Activated CD4-positive, alpha-beta T cell treated with anti-CD3 and anti-CD28 coated beads for 1 hour (primary cell): ENCODE data around the gene IFITM1.
A peak's percentile ranks its signal among the peaks of the same experiment; 100 is the strongest.
"Not testable (repeated sequence)": the region's sequence is repeated elsewhere in the genome, so short reads cannot be mapped to it uniquely, and the experiment has no call there.

Experiments
- DNase-seq: peaks from one replicate; pipeline ENCODE4 v3.0.0-alpha.2; 2020

Gene IFITM1

DNA sequence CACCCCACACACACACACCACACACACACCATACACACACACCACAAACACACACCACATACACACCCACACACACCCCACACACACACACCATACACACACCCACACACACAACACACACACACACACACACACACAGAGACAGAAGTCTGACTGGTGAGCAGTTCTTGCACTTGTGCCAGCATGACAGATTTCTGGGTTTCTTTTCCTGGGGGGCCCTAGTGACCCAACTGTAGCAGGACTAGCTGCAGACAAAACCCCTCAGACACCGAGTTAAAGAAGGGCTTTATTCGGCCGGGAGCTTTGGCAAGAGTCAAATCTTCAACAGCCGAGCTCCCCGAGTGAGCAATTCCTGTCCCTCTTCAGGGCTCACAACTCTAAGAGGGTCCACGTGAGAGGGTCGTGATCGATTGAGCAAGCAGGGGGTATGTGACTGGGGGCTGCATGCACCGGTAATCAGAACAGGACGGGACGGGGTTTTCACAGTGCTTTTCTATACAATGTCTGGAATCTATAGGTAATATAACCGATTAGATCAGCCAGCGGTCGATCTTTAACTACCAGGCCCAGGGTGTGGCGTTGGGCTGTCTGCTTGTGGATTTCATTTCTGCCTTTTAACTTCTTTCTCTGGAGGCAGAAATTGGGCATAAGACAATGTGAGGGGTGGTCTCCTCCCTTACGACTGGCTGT is 36.3 kb downstream of the IFITM1 start:
- not testable (repeated sequence) for DNase-seq

DNA sequence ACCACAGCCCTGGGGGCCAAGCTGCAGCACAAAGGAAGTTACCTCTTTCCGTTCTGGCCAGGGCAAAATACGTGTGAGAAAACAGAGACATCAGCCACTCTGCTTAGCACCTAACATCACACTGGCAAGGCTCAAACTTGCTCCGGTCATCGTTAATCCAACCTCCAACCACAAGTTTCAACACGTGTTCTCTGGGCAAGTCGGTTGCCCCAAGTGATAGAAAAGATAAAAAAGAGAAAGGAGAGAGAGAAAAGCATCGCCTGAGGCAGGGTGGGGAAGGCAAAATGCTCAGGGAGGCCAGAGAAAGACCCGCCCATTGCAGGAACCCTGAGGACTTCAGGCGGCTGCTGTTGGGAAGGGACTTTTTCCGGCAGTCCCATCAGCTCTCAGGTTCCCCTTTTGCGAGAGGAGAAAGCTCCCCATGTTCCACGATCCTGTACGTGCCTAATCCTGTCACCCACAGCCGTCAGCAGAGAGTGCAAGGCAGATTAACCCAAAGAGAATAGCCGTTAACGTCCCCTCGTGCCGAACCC is 36.9 kb downstream of the IFITM1 start:
- no peak for DNase-seq

DNA sequence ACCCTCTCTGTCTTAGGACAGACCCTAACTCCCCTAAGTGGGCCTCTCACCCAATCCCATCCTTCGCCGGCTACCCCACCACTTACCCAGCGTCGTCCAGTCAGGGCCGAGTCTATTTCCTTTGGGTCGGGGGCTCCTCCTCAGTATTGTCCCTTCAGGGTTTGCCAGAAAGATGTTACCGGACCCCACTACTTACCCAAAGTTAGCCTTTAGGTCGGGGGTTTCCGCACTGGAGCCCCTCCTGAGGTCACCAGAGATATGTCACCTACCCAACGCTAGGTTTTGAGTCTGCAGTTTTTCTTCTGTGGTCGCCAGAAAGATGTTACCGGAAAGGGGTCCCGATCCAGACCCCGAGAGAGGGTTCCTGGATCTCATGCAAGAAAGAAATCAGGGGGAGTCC is 37.6 kb downstream of the IFITM1 start:
- DNase-seq = no peak

DNA sequence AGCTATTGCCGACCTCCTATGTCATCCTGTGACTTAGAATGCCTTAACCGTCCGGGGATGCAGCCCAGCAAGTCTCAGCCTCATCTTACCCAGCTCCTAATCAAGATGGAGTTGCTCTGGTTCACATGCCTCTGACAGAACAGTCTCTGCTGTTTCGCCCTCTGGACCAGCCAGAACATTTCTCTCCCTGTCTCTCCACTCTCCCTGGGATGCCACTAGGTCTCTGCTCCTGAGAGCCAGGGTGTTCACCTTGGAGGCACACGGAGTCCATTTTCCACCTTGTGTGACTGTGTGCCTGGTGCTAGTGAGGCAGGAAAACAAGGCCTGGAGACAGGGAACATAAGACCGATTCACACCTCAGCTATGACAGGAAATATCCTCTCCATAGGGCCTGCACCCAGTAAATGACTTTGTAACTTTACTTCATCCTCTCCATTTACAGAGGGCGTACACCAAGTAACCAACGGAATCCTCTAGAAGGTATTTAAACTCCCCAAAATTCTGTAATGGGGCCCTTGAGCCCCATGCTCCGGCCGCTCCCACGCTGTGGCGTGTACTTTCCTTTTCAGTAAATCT is 38.7 kb downstream of the IFITM1 start:
- DNase-seq = no peak

DNA sequence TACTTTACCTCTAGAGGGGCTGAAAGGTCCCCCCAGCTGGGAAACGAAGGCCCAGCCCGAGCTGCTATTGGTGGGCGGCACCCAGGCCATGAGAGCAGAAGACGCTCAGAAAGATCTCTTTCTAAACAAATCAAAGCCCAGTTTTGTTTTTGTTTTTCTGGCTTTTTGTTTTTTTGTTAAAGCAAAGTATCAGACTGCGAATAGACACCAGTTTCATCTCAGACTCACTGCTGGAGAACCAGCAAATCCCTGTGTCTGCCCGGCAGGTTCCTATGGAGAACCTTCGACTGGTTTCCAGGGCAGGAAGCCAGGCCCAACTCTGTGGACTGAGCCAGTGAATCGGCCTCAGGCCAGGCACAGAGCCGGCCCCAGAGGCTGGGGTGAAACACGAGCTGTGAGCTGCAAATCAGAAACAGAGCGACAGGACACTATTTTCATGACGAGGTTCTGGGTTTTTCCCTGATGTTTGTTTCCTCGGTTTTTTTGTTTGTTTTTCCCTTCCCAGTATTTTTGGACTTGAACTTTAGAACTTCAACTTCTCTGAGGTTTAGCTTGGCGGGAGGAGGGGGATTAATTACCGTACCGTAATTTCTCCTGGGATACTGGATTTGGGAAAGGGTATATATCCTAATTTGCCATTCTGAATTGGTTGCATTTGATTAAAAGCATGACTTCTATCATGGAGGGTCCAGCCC is 39.5 kb downstream of the IFITM1 start:
- DNase-seq = no peak

DNA sequence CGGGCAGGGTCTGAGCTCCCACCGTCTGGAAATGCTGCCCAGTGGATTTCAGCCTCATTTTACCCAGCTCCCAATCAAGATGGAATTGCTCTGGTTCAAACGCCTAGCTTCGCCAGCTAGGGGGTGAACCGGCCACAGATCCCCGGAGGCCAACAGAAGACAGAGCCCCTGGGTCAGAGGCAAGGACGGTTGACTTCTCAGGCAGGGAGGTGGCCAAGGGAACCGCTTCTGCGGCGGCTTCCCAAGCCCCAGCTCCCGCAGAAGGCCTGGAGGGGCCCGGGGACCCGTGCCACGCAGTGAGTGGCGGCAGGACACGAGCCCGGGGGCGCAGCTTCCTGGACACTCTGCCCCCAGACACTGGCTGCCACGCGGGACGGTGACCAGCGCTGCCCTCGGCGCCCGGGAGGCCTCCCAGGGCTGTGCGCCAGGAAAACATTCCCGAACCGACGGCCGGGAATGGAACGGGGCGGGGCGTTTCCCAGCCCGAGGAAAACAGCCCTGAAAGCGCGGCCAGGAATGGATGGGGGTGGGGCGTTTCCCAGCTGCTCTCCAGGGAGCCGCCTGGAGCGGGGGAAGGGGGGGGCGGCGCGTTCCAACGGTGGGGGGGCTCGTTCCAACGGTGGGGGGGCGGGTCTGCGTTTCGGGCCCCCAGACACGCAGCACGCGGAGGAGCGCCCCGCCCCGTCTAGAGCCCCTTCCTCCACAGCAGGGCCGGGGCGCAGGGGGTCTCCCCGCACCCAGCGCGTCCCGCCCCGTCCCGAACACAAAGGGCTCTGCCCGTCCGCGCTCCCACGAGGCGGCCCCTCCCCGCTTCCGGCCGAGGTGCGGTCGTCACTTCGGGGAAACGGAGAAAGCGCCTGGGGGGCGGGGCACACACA is 42.0 kb downstream of the IFITM1 start:
- DNase-seq = peak; percentile 88

DNA sequence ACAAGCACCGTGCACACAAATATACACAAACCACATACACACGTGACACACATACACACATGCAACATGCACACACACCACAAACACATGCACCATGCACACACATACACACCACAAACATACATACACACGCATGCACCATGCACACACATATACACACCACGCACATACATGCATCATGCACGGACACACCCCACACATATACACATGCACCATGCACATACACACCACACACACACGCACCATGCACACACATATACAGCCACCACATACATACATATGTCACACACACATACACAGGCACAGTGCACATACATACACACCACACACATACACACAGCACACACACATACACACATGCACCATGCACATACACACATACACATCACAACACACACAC is 42.8 kb downstream of the IFITM1 start:
- no peak for DNase-seq

DNA sequence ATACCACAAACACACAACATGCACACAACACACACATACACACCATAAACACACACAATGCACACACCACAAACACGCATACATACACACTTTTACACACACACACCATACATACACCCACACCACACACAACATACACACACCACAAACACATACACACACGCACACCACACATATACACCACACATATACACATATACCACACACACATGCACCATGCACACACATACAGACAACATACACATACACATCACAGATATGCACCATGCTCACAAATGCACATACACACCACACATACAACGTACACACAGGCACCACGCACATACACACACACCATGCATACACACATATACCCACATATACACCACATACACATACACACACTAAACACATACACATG is 43.7 kb downstream of the IFITM1 start:
- DNase-seq = no peak

DNA sequence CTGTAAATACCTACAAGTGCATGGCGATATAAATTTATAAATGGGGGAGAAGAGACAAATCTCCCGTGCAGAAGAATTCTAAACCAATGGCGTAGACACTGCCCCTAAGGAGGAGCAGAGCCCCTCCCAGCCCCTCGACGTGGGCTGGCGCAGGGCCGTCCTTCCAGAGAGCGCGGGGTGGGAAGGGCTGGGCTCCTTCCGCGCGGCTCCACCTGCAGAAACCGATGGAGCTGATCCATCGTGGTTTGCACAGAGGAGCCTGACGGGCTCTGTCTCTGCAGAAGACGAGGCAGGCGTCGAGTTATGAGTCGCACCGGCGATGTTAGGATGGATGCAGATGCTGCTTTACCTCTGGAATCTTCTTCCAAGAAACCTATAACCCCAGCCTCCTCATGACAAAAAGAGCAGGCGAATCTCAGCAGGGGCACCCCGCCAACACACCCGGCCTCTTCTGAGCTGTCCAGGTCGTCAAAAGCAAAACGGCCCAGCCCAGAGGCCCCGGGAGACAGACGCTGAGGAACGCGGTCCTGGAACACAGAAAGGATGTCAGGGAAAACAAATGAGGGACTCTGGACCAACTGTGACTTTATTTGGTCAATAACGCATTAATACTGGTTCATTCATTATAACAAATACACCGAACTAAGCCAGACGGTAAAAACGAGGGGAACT is 44.4 kb downstream of the IFITM1 start:
- no peak for DNase-seq

DNA sequence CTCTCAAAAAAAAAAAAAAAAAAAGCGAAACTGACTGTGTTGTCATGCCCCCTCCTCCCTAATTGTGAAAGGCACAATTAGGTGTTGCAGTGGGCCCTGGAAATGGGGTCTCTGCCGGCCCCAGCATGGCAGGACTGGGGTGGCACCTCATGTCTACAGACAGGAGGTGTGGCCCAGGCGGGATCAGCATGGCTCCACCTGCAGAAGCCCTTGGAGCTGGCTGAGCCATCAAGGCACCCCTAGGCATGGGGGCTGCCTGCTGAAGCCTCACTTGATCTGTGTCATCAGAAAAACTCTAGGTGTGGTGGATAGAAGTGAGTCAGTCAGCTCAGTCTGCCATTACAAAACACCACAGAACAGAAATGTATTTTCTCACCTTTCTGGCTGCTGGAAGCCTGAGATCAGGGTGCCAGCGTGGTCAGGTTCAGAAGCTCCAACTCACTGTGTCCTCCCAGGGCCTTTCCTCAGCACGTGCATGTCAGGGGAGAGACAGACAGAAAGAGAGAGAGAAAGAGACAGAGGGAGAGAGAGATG is 45.4 kb downstream of the IFITM1 start:
- no peak for DNase-seq

DNA sequence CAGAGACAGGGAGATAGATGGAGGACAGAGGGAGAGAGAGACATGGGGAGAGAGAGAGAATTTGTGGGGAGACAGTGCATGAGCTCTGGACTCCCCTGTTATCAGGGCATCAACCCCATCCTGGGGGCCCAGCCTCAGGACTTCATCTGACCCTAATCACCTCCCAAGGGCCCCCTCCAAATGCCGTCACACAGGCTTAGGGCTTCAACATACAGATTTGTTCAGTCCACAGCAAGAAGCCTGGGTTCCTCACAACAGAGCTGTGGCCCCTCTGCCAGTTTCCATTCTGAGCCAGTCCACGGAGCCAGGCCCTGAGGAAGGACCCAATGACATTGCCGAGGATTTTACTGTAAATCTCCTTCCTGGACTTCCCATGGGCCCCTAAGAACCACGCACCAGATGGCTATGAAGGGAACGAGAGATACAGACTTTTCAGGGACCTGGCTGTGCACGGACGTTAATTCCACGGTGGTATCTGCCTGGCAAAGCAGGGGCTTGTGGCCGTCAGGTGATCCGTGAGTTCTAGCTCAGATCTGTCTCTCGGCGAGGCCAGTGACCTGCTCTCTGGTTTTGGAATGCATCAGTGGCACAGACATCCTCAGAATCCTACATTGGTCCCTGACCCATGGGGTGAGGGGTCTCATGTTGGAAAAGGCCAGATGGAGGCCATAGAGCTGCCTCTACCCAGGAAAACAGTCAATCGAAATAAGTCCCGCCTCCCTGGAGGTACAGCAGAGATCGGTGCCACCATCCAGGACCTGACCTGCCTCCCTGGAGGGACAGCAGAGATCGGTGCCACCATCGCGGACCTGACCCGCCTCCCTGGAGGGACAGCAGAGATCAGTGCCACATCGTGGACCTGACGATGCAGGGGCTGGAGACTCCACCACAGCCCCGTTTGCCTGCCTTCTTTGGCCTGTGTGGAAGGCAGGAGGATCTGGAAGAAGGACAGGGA is 46.8 kb downstream of the IFITM1 start:
- DNase-seq = no peak

DNA sequence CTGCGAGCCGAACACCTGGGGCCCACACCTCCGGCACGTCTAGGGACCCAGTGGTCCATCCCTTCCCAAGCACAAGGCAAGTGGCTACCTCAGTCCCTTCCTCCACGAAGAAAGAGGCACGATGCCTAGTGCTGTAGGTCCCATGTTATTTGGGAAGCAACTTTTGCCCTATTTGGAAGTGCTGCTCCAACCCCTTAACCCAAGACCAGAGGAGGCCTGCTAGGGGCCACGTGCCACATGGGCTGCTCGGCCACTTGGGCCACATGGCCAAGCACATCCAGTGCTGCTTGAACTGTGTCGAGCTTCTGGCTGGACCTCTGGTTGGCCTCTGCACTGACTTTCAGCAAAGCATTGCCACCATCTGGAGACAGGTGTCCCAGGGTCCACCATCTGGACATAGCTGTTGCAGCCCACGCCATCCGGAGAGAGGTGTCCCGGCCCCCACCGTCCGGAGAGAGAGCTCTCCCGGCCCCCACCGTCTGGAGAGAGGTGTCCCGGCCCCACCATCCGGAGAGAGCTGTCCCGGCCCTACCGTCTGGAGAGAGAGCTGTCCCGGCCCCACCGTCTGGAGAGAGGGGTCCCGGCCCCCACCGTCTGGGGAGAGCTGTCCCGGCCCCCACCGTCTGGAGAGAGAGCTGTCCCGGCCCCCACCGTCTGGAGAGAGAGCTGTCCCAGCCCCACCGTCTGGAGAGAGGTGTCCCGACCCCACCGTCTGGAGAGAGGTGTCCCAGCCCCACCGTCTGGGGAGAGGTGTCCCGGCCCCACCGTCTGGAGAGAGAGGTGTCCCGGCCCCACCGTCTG is 49.0 kb downstream of the IFITM1 start:
- DNase-seq = no peak

DNA sequence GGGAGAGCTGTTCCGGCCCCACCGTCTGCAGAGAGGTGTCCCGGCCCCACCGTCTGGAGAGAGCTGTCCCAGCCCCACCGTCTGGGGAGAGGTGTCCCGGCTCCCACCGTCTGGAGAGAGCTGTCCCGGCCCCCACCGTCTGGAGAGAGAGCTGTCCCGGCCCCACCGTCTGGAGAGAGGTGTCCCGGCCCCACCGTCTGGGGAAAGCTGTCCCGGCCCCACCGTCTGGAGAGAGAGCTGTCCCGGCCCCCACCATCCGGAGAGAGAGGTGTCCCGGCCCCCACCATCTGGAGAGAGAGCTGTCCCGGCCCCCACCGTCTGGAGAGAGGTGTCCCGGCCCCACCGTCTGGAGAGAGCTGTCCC is 49.6 kb downstream of the IFITM1 start:
- DNase-seq = not testable (repeated sequence)

DNA sequence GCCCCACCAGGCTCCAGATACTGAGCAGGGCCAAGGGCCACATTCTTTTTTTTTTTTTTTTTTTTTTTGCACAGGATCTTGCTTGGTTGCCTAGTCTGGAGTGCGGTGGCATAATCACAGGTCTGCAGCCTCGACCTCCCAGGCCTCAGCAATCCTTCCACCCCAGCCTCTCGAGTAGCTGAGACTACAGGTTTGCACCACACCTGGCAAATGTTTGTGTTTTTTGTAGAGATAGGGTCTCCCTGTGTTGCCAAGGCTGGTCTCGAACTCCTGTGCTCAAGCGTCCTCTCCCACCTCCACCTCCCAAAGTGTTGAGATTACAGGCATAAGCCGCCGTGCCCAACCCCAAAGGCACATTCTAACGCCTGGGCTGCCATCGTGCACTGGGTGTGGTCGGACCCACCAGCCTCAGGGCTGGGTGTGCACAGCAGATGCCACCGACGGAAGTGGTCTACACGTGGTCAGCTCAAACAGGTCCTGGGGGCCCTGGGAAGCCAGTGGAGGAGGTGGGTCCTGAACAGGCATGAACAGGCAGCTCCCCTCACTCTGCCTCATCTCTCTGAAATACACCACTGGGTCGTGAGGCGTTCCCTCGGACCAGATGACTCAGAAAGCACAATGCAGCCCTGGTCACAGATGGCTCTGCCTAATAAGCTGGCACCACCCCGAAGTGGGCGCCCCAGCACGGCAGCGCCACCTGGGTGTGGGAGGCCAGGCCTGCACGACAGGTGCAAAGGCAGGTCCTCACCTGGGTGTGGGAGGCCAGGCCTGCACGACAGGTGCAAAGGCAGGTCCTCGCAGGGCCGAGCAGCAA is 50.3 kb downstream of the IFITM1 start:
- DNase-seq = peak; percentile 53
